ENCODE measurements around the gene SDK1.

GRCh38 chr7:3549601-3550000 is 248.5 kb downstream of the SDK1 start:
- TF ChIP-seq CTCF (IDR thresholded peaks at IDR 0.05) (no peak), POLR2A (IDR thresholded peaks at IDR 0.05) (no peak)

All from uterus (tissue), 2 donors.